MCF 10A (cell line): ENCODE measurements around the gene DHRS4L2. TPM values are rescaled to one million over a fixed set of nuclear protein-coding genes. Genes with fewer than 3 reads are reported as not detected.

Experiments
- BruUV-seq: library from RNA; stranded (reverse); fragments of 400-500 nt; replicated peaks from 2 replicates; lab custom pipeline; 2021; lab: Mats Ljungman, UMichigan
- CTCF ChIA-PET: fragments of 300-600 bp; sonication (Branson Sonifier 250); formaldehyde crosslinking; extraction: SDS; loops from one replicate; lab custom pipeline; 2021; ENCODE audit warnings: antibody characterized with exemption, inconsistent platforms; lab: Yijun Ruan, JAX
- POLR2A ChIA-PET: fragments of 300-600, 350-650 bp; sonication (Branson Sonifier 250); formaldehyde crosslinking; extraction: SDS; loops from one replicate; lab custom pipeline; 2020; ENCODE audit warnings: antibody characterized with exemption, inconsistent platforms; lab: Yijun Ruan, JAX
- DNase-seq: peaks from one replicate; pipeline ENCODE4 v3.0.0-alpha.2; 2018; ENCODE audit not compliant: unreplicated experiment
- H3K27ac Mint-ChIP-seq: one replicate; pipeline ENCODE4 v1.8.0; 2022; ENCODE audit warnings: mild to moderate bottlenecking, low read depth, mixed read lengths; ENCODE audit not compliant: unreplicated experiment
- H3K27me3 Mint-ChIP-seq: one replicate; pipeline ENCODE4 v1.8.0; 2022; ENCODE audit warnings: mixed read lengths; ENCODE audit not compliant: insufficient read depth, unreplicated experiment
- H3K36me3 Mint-ChIP-seq: one replicate; pipeline ENCODE4 v1.8.0; 2022; ENCODE audit warnings: mild to moderate bottlenecking, moderate library complexity, mixed read lengths; ENCODE audit not compliant: insufficient read depth, unreplicated experiment
- H3K4me1 Mint-ChIP-seq: one replicate; pipeline ENCODE4 v1.8.0; 2022; ENCODE audit warnings: mixed read lengths; ENCODE audit not compliant: insufficient read depth, unreplicated experiment
- H3K4me3 Mint-ChIP-seq: one replicate; pipeline ENCODE4 v1.8.0; 2022; ENCODE audit warnings: mild to moderate bottlenecking, moderate library complexity, mixed read lengths; ENCODE audit not compliant: unreplicated experiment
- H3K9me3 Mint-ChIP-seq: one replicate; pipeline ENCODE4 v1.8.0; 2022; ENCODE audit warnings: mixed read lengths; ENCODE audit not compliant: unreplicated experiment
- intact Hi-C: fragments of 100-400 bp; cut with micrococcal nuclease; formaldehyde crosslinking; loops from 2 replicates; pipeline ENCODE4 v1.14.1; 2022
- total RNA-seq: library from RNA; stranded (reverse); gene quantifications from 2 replicates; pipeline ENCODE4 v1.2.3, GENCODE V29; 2022
- TF ChIP-seq, protein P1 (sequence below): fragments of 200-600 bp; IDR thresholded peaks from one replicate; pipeline ENCODE4 v1.8.0; 2022; ENCODE audit warnings: antibody characterized with exemption, mild to moderate bottlenecking; ENCODE audit not compliant: unreplicated experiment

DHRS4L2 gene
- total RNA-seq, 1 experiment from 2014 or later, result 20.8 TPM

DNA sequence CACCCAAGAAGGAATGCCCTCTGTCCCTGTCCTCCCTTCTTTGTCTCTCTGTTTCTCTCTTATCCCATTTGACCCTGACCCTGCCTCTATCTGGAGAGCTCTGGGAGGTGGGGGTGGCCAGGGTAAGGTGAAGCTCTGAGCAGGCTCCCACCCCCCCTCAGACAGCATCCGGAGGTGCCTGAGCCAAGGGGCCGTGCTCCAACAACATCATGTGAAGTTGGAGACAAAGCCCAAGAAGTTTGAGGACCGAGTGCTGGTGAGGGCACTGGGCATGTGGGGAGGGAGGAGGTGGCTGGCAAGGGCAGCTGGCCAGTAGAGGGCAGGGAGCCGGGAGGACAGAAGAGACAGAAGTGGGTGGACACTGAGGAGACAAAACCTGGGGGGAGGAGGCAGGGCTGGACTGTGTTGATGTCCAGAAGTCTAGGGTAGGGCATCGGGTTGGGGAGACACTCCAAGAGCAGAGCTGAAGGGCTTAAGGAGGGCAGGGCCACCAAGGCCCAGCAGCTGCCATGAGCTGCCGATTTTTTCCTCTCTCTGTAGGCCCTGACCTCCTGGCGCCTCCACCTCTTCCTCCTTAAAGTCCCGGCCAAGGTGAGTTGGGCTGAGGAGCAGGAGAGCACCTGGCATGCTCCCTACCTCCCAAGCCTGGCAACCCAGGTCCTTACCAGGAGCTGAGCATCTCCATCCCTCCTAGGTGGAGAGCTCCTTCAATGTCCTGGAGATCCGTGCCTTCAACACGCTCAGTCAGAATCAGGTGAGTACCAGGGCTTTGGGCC, 65.0 kb downstream of the DHRS4L2 start:
- ChIA-PET CTCF (interaction anchor here (0.6 to 6.5 kb wide), 5 partner anchors 37 to 386 kb away, joined by 3 to 79 read pairs (median 4); no protein-coding TSS in a partner anchor), POLR2A (no interaction called here)
- no TSS peak for BruUV-seq
- Mint-ChIP-seq H3K27ac (no peak overlapping the region), H3K9me3 (no peaks in the 10 kb centered on the region), H3K36me3 (peaks cover 9% of the 10 kb centered on the region), H3K4me3 (no peak overlapping the region), H3K4me1 (peaks cover 12% of the 10 kb centered on the region), H3K27me3 (peaks cover 89% of the 10 kb centered on the region)
- no peak for DNase-seq
- TF ChIP-seq, protein P1, sequence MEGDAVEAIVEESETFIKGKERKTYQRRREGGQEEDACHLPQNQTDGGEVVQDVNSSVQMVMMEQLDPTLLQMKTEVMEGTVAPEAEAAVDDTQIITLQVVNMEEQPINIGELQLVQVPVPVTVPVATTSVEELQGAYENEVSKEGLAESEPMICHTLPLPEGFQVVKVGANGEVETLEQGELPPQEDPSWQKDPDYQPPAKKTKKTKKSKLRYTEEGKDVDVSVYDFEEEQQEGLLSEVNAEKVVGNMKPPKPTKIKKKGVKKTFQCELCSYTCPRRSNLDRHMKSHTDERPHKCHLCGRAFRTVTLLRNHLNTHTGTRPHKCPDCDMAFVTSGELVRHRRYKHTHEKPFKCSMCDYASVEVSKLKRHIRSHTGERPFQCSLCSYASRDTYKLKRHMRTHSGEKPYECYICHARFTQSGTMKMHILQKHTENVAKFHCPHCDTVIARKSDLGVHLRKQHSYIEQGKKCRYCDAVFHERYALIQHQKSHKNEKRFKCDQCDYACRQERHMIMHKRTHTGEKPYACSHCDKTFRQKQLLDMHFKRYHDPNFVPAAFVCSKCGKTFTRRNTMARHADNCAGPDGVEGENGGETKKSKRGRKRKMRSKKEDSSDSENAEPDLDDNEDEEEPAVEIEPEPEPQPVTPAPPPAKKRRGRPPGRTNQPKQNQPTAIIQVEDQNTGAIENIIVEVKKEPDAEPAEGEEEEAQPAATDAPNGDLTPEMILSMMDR, result no peak
- intact Hi-C loops, result loop anchor here (2.0 kb wide), 1 partner anchor 27 kb away; no protein-coding TSS in a partner anchor

DNA sequence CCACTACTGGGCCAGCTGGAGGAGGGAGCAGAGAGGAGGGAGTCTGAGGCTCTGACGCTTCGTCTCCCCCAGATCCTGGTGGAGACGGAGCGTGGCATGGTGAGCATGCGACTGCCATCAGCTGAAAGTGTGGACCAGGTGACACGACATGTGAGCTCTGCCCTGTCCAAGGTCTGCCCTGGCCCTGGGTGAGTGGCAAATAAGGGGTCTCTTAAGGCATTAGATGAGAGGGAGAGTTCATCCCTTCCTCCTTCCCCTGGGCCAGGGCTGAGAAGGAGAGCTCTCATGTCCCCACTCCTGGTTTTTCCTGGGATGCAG, 65.6 kb downstream of the DHRS4L2 start:
- CTCF ChIA-PET, result interaction anchor here (0.6 to 6.5 kb wide), 5 partner anchors 36 to 386 kb away, joined by 3 to 79 read pairs (median 4); no protein-coding TSS in a partner anchor
- peaks cover 83% of the 10 kb centered on the region for H3K27me3 Mint-ChIP-seq
- intact Hi-C loops, result no loop called here
- TF ChIP-seq, protein P1, result no peak
- POLR2A ChIA-PET, result no interaction called here
- H3K36me3 Mint-ChIP-seq, result peaks cover 9% of the 10 kb centered on the region
- no peak overlapping the region for H3K4me3 Mint-ChIP-seq
- no peak for DNase-seq
- H3K27ac Mint-ChIP-seq, result no peak overlapping the region
- no peaks in the 10 kb centered on the region for H3K9me3 Mint-ChIP-seq
- peaks cover 12% of the 10 kb centered on the region for H3K4me1 Mint-ChIP-seq
- no TSS peak for BruUV-seq

DNA sequence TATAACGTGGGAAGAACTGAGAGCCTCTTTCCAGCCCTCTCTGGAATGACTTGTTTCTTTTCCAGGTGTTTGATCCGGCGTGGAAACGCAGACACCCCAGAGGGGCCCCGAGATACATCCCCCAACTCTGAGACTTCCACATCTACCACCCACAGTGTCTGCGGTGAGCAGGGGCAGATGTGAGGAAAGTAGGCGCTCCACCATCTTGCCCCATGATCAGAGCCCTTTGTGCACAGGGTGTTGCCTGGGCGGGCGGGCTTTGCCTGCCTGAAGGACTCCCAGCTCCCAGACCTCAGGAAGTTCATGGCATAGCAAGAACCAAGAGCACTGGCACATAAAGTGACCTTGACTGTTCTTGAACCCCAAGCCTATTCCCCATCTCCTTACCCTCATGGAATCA, 65.9 kb downstream of the DHRS4L2 start:
- no peak overlapping the region for H3K27ac Mint-ChIP-seq
- POLR2A ChIA-PET, result no interaction called here

More for the DNA sequence above, 65.9 kb downstream of the DHRS4L2 start:
- CTCF ChIA-PET, result interaction anchor here (0.6 to 6.5 kb wide), 4 partner anchors 36 to 387 kb away, joined by 3 to 79 read pairs (median 4); no protein-coding TSS in a partner anchor
- Mint-ChIP-seq H3K27me3 (peaks cover 80% of the 10 kb centered on the region), H3K36me3 (peaks cover 9% of the 10 kb centered on the region), H3K4me1 (peaks cover 12% of the 10 kb centered on the region), H3K9me3 (no peaks in the 10 kb centered on the region), H3K4me3 (no peak overlapping the region)
- intact Hi-C loops, result no loop called here
- BruUV-seq, result no TSS peak
- DNase-seq, result no peak
- TF ChIP-seq, protein P1, result no peak

Other genes with a start within 250 kb of the DHRS4L2 start
- 28.4 and 32.5 TPM in 2 replicates for gene DHRS4, start 35.2 kb upstream of the DHRS4L2 start, total RNA-seq
- 0.20 TPM in 1 of 2 replicates, not detected in the other for gene CARMIL3, start 63.1 kb downstream of the DHRS4L2 start, total RNA-seq
- not detected in 2 replicates for gene CPNE6, start 82.6 kb downstream of the DHRS4L2 start, total RNA-seq
- 64.7 and 112 TPM in 2 replicates for gene PCK2, start 105.4 kb downstream of the DHRS4L2 start, total RNA-seq
- gene DCAF11, start 125.8 kb downstream of the DHRS4L2 start, total RNA-seq, result 38.6 and 48.8 TPM in 2 replicates
- gene NRL, start 126.0 kb downstream of the DHRS4L2 start, total RNA-seq, result 1.3 and 2.1 TPM in 2 replicates
- 0.47 TPM in 1 of 2 replicates, not detected in the other for gene FITM1, start 141.7 kb downstream of the DHRS4L2 start, total RNA-seq
- 126 and 135 TPM in 2 replicates for gene PSME1, start 147.3 kb downstream of the DHRS4L2 start, total RNA-seq
- gene EMC9, start 152.7 kb downstream of the DHRS4L2 start, total RNA-seq, result 49.2 and 49.9 TPM in 2 replicates
- gene PSME2, start 157.7 kb downstream of the DHRS4L2 start, total RNA-seq, result 134 and 135 TPM in 2 replicates
- 62.2 and 67.4 TPM in 2 replicates for gene RNF31, start 158.6 kb downstream of the DHRS4L2 start, total RNA-seq
- 13.6 and 23.8 TPM in 2 replicates for gene IRF9, start 172.3 kb downstream of the DHRS4L2 start, total RNA-seq
- 6.1 and 12.1 TPM in 2 replicates for gene REC8, start 183.2 kb downstream of the DHRS4L2 start, total RNA-seq
- 57.2 and 100 TPM in 2 replicates for gene IPO4, start 199.9 kb downstream of the DHRS4L2 start, total RNA-seq
- gene TM9SF1, start 206.5 kb downstream of the DHRS4L2 start, total RNA-seq, result 67.8 and 103 TPM in 2 replicates
- gene TSSK4, start 216.8 kb downstream of the DHRS4L2 start, total RNA-seq, result 0.68 and 1.2 TPM in 2 replicates
- 88.6 and 99.0 TPM in 2 replicates for gene CHMP4A, start 224.6 kb downstream of the DHRS4L2 start, total RNA-seq
- 11.0 and 20.2 TPM in 2 replicates for gene MDP1, start 227.1 kb downstream of the DHRS4L2 start, total RNA-seq
- 233 and 243 TPM in 2 replicates for gene NEDD8, start 243.4 kb downstream of the DHRS4L2 start, total RNA-seq
- 77.3 and 79.9 TPM in 2 replicates for gene GMPR2, start 244.0 kb downstream of the DHRS4L2 start, total RNA-seq